Inflammatory macrophage treated with lipopolysaccharide for 4 hours (primary cell): ENCODE measurements around the gene LRFN2.
A peak's percentile ranks its signal among the peaks of the same experiment; 100 is the strongest.

Experiments
- DNase-seq: peaks from one replicate; pipeline ENCODE4 v3.0.0-alpha.2; 2020

The LRFN2 gene

GRCh38 chr6:40585651-40586269 lies 1.4 kb downstream of the LRFN2 start:
- DNase-seq: no peak

- DNase-seq: no peak
Observed at GRCh38 chr6:40585223-40585622, 1.9 kb downstream of the LRFN2 start.

GRCh38 chr6:40584741-40585140 lies 2.4 kb downstream of the LRFN2 start:
- no peak for DNase-seq

GRCh38 chr6:40583709-40584108 lies 3.5 kb downstream of the LRFN2 start:
- no peak for DNase-seq

GRCh38 chr6:40582892-40583291 lies 4.3 kb downstream of the LRFN2 start:
- no peak for DNase-seq

- DNase-seq: no peak
Observed at GRCh38 chr6:40579101-40579500, 8.1 kb downstream of the LRFN2 start.

GRCh38 chr6:40577672-40578071 lies 9.5 kb downstream of the LRFN2 start:
- DNase-seq: no peak

GRCh38 chr6:40573221-40573620 lies 13.9 kb downstream of the LRFN2 start:
- no peak for DNase-seq

GRCh38 chr6:40569162-40569910 lies 17.8 kb downstream of the LRFN2 start:
- DNase-seq: no peak

GRCh38 chr6:40568062-40568708 lies 19.0 kb downstream of the LRFN2 start:
- no peak for DNase-seq

GRCh38 chr6:40563111-40563510 lies 24.1 kb downstream of the LRFN2 start:
- DNase-seq: no peak

- no peak for DNase-seq
Observed at GRCh38 chr6:40559056-40559455, 28.1 kb downstream of the LRFN2 start.

- DNase-seq: no peak
Observed at GRCh38 chr6:40558102-40558501, 29.1 kb downstream of the LRFN2 start.

GRCh38 chr6:40556881-40557280 lies 30.3 kb downstream of the LRFN2 start:
- no peak for DNase-seq

- no peak for DNase-seq
Observed at GRCh38 chr6:40556023-40556422, 31.1 kb downstream of the LRFN2 start.

- DNase-seq: no peak
Observed at GRCh38 chr6:40555092-40555491, 32.1 kb downstream of the LRFN2 start.

GRCh38 chr6:40552941-40553340 lies 34.2 kb downstream of the LRFN2 start:
- no peak for DNase-seq

GRCh38 chr6:40551966-40552505 lies 35.1 kb downstream of the LRFN2 start:
- DNase-seq: no peak

- peak; percentile 58 for DNase-seq
Observed at GRCh38 chr6:40550202-40551101, 36.7 kb downstream of the LRFN2 start.

GRCh38 chr6:40545954-40546353 lies 41.2 kb downstream of the LRFN2 start:
- DNase-seq: no peak

- no peak for DNase-seq
Observed at GRCh38 chr6:40543776-40544175, 43.4 kb downstream of the LRFN2 start.

GRCh38 chr6:40543146-40543545 lies 44.0 kb downstream of the LRFN2 start:
- DNase-seq: no peak
